ENCODE measurements around the gene LDLRAP1. TPM values are rescaled to one million over a fixed set of nuclear protein-coding genes. Genes with fewer than 3 reads are reported as not detected.

The LDLRAP1 gene
- total and polyA plus RNA-seq, 2 experiments from 2014 or later = 23.6 to 26.9 TPM

DNA sequence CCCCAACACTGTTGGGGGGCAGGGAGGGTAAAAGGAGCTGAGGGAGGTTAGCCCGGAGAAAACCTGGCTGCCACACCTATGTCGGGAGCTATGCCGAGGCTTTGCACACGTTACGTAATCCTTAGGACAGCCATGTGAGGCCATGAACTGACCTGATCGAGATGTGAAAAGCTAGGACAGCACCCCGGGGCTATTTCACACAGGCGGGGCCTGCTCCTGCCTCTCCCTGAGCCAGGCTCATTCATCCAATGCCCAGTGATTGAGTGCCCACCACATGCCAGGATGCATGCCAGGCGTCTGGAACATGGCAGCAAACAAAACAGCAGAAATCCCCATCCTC, 30.2 kb downstream of the LDLRAP1 start:
- Histone ChIP-seq H3K4me1 (ENCODE audit: insufficient read depth) (peaks cover 15% of the 10 kb centered on the region), H3F3A (ENCODE audit: insufficient read depth) (peaks cover 15% of the 10 kb centered on the region), H4K20me1 (ENCODE audit: insufficient read depth) (no peaks in the 10 kb centered on the region), H2AFZ (no peak overlapping the region), H3K27me3 (replicated peaks; ENCODE audit: insufficient read depth) (no peaks in the 10 kb centered on the region), H3K79me2 (ENCODE audit: insufficient read depth) (no peaks in the 10 kb centered on the region), H3K27ac (no peak overlapping the region), H3K4me3 (no peak overlapping the region), H3K9ac (no peak overlapping the region), H3K4me2 (ENCODE audit: unreplicated experiment) (no peak overlapping the region), H3K36me3 (ENCODE audit: low read depth) (no peaks in the 10 kb centered on the region), H3K9me2 (ENCODE audit: insufficient read depth) (no peaks in the 10 kb centered on the region), H3K9me3 (ENCODE audit: low read depth) (no peaks in the 10 kb centered on the region)
- TF ChIP-seq EZH2phosphoT487 (IDR thresholded peaks at IDR 0.05; ENCODE audit: insufficient read depth, low read depth) = no peak
- in situ Hi-C loops (cut with MboI) = no loop called here
- 62 to 67% methylated on average over 9 of the region's 9 CpGs for WGBS, 2 experiments (ENCODE audit: low coverage in 1 of 2, low lambda C conversion rate in 2 of 2, missing lambda C conversion rate in 2 of 2)
- no peak for DNase-seq

DNA sequence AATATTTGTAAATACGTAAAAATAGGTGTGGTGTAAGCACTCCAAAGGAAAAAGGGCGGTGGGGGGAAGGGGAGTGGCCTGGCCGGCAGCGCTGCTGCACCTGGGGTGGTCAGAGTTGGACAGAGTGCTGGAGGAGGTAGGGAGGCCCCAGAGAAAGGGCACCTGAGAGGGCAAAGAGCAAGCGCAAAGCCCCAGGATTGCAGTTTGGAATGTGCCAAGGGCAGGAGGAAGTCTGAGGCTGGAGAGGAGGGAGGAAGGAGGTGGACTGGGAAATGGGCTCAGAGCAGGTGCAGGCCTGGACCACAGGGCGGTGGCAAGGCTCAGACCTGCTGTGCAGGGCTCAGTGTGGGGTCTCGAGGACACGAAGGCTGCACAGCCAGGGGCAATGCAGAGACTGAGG, 30.6 kb downstream of the LDLRAP1 start:
- Histone ChIP-seq H3F3A (ENCODE audit: insufficient read depth) (peaks cover 12% of the 10 kb centered on the region), H3K27me3 (replicated peaks; ENCODE audit: insufficient read depth) (no peaks in the 10 kb centered on the region), H3K4me3 (no peak overlapping the region), H3K79me2 (ENCODE audit: insufficient read depth) (no peaks in the 10 kb centered on the region), H3K27ac (no peak overlapping the region), H2AFZ (no peak overlapping the region), H3K9me2 (ENCODE audit: insufficient read depth) (no peaks in the 10 kb centered on the region), H3K4me1 (ENCODE audit: insufficient read depth) (peaks cover 11% of the 10 kb centered on the region), H3K9ac (no peak overlapping the region), H3K9me3 (ENCODE audit: low read depth) (no peaks in the 10 kb centered on the region), H4K20me1 (ENCODE audit: insufficient read depth) (no peaks in the 10 kb centered on the region), H3K36me3 (ENCODE audit: low read depth) (no peaks in the 10 kb centered on the region), H3K4me2 (ENCODE audit: unreplicated experiment) (no peak overlapping the region)
- WGBS, 2 experiments (ENCODE audit: low coverage in 1 of 2, low lambda C conversion rate in 2 of 2, missing lambda C conversion rate in 2 of 2) = 59 to 62% methylated on average over 7 to 8 of the region's 8 CpGs
- no peak for DNase-seq
- TF ChIP-seq EZH2 (IDR thresholded peaks at IDR 0.05; ENCODE audit: insufficient read depth, poor library complexity, severe bottlenecking) (no peak), EZH2phosphoT487 (IDR thresholded peaks at IDR 0.05; ENCODE audit: insufficient read depth, low read depth) (no peak)
- in situ Hi-C loops (cut with MboI) = no loop called here

DNA sequence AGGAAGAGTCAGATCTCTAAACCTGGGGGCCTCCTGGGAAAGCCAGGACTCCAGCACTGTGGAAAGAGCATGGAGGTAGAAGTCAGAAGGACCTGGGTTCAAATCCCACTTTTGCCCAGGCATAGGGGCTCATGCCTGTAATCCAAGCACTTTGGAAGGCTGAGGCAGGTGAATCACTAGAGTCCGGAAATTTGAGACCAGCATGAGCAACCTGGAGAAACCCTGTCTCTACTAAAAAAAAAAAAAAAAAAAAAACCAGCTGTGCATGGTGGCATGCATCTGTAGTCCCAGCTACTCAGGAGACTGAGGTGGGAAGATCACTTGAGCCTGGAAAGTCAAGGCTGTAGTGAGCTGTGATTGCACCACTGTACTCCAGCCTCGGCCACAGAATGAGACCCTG, 31.8 kb downstream of the LDLRAP1 start:
- in situ Hi-C loops (cut with MboI) = no loop called here
- no peak overlapping the region for H2AFZ ChIP-seq
- H3K9me2 ChIP-seq (ENCODE audit: insufficient read depth) = no peaks in the 10 kb centered on the region
- peaks cover under 1% of the 10 kb centered on the region; the same call in 1 of the 2 replicates for H3F3A ChIP-seq (ENCODE audit: insufficient read depth)
- H3K79me2 ChIP-seq (ENCODE audit: insufficient read depth) = no peaks in the 10 kb centered on the region
- WGBS, 2 experiments (ENCODE audit: low coverage in 1 of 2, low lambda C conversion rate in 2 of 2, missing lambda C conversion rate in 2 of 2) = 91 to 92% methylated on average over 2 of the region's 2 CpGs
- H3K9me3 ChIP-seq (ENCODE audit: low read depth) = no peaks in the 10 kb centered on the region
- DNase-seq = no peak
- TF ChIP-seq EZH2 (IDR thresholded peaks at IDR 0.05; ENCODE audit: insufficient read depth, poor library complexity, severe bottlenecking) = no peak
- H3K27ac ChIP-seq = no peak overlapping the region
- no peaks in the 10 kb centered on the region for H3K36me3 ChIP-seq (ENCODE audit: low read depth)
- no peaks in the 10 kb centered on the region for H3K27me3 ChIP-seq (replicated peaks; ENCODE audit: insufficient read depth)
- H3K9ac ChIP-seq = no peak overlapping the region
- H3K4me1 ChIP-seq (ENCODE audit: insufficient read depth) = no peaks in the 10 kb centered on the region
- H3K4me3 ChIP-seq = no peak overlapping the region
- no peaks in the 10 kb centered on the region for H4K20me1 ChIP-seq (ENCODE audit: insufficient read depth)
- H3K4me2 ChIP-seq (ENCODE audit: unreplicated experiment) = no peak overlapping the region

GRCh38 chr1:25576459-25577133, 33.2 kb downstream of the LDLRAP1 start:
- TF ChIP-seq EZH2phosphoT487 (IDR thresholded peaks at IDR 0.05; ENCODE audit: insufficient read depth, low read depth) (no peak), EZH2 (IDR thresholded peaks at IDR 0.05; ENCODE audit: insufficient read depth, poor library complexity, severe bottlenecking) (no peak)
- 85 to 87% methylated on average over 18 of the region's 18 CpGs for WGBS, 2 experiments (ENCODE audit: low coverage in 1 of 2, low lambda C conversion rate in 2 of 2, missing lambda C conversion rate in 2 of 2)
- Histone ChIP-seq H3K9me3 (ENCODE audit: low read depth) (no peaks in the 10 kb centered on the region), H3K4me1 (ENCODE audit: insufficient read depth) (no peaks in the 10 kb centered on the region), H3K79me2 (ENCODE audit: insufficient read depth) (no peaks in the 10 kb centered on the region), H2AFZ (no peak overlapping the region), H4K20me1 (ENCODE audit: insufficient read depth) (no peaks in the 10 kb centered on the region), H3K36me3 (ENCODE audit: low read depth) (no peaks in the 10 kb centered on the region), H3K27me3 (replicated peaks; ENCODE audit: insufficient read depth) (no peaks in the 10 kb centered on the region), H3K9me2 (ENCODE audit: insufficient read depth) (no peaks in the 10 kb centered on the region), H3K27ac (no peak overlapping the region), H3K4me3 (no peak overlapping the region), H3F3A (ENCODE audit: insufficient read depth) (no peaks in the 10 kb centered on the region), H3K9ac (no peak overlapping the region), H3K4me2 (ENCODE audit: unreplicated experiment) (no peak overlapping the region)
- in situ Hi-C loops (cut with MboI) = no loop called here
- DNase-seq = no peak

Data from GM23248 (cell line).